K562 (cell line): ENCODE measurements around the gene PLEKHG5. TPM values are rescaled to one million over a fixed set of nuclear protein-coding genes. Genes with fewer than 3 reads are reported as not detected.

Experiments
- CBX3 ChIP-seq, 2 experiments: IDR thresholded peaks; 1 replicate in 1 of 2; 2 replicates in 1 of 2; pipeline ENCODE4 v1.6.1; 2012; ENCODE audit warnings: inconsistent platforms in 2 of 2, low read length in 2 of 2, borderline replicate concordance in 1 of 2, control low read depth in 1 of 2
- KLF16 ChIP-seq: IDR thresholded peaks from 2 replicates; pipeline ENCODE4 v1.6.1; 2016; ENCODE audit warnings: antibody characterized with exemption
- MAZ ChIP-seq, 2 experiments: fragments of 450-650 bp in 1 of 2; sonication (generic) in 1 of 2; formaldehyde crosslinking; IDR thresholded peaks in 1 of 2; conservative IDR thresholded peaks in 1 of 2; 2 replicates each; pipeline versions ENCODE4 v1.4.0 to v1.5.0; 2020; ENCODE audit warnings: mild to moderate bottlenecking in 1 of 2, missing genetic modification reagents in 1 of 2
- SREBF1 ChIP-seq: fragments of 150-350 bp; IDR thresholded peaks from 2 replicates; pipeline ENCODE4 v1.6.1; 2014; ENCODE audit warnings: antibody characterized with exemption, low read depth, low read length, borderline replicate concordance
- YY1 ChIP-seq, 3 experiments: IDR thresholded peaks; 2 replicates each; pipeline ENCODE4 v1.6.1; 2011; ENCODE audit warnings: low read length in 2 of 3, mild to moderate bottlenecking in 2 of 3, moderate library complexity in 2 of 3, borderline replicate concordance in 1 of 3, control low read depth in 1 of 3, low read depth in 1 of 3; ENCODE audit not compliant: insufficient read depth in 3 of 3, insufficient replicate concordance in 2 of 3, control insufficient read depth in 1 of 3, insufficient read length in 1 of 3; ENCODE audit errors: extremely low read depth in 1 of 3
- ZBTB2 ChIP-seq: fragments of 450-650 bp; IDR thresholded peaks from 2 replicates; pipeline ENCODE4 v1.6.1; 2016; ENCODE audit warnings: antibody characterized with exemption
- polyA plus RNA-seq, 8 experiments: library from polyadenylated mRNA; depleted of rRNA in 4 of 8; stranded (reverse) in 5 of 8; unstranded in 3 of 8; fragments of >200 nt; fragmentation: Nextera tagmentation in 2 of 8; fragmentation: Illumina TruSeq in 1 of 8; extraction: Ambion mirVana in 2 of 8; extraction: Trizol in 1 of 8; gene quantifications; 2 replicates each; pipeline versions ENCODE4 v1.2.1 to v1.2.3, GENCODE V29; 2011 to 2014; ENCODE audit warnings: inconsistent platforms in 1 of 8, missing spikeins in 1 of 8
- total RNA-seq, 7 experiments: library from RNA; depleted of rRNA in 6 of 7; stranded (reverse); fragments of >200 nt in 6 of 7; fragmentation: Illumina TruSeq in 2 of 7; extraction: Trizol in 2 of 7; gene quantifications; 2 replicates each; pipeline versions ENCODE4 v1.2.1 to v1.2.3, GENCODE V29; 2011 to 2021; ENCODE audit warnings: low replicate concordance in 1 of 7
- TF ChIP-seq, protein P1 (sequence below), 3 experiments: IDR thresholded peaks in 2 of 3; conservative IDR thresholded peaks in 1 of 3; 2 replicates each; pipeline ENCODE4 v1.5.1; 2011 to 2012; ENCODE audit warnings: low read length in 3 of 3, mild to moderate bottlenecking in 3 of 3, control low read depth in 2 of 3, improper control_type of control experiment in 1 of 3, inconsistent platforms in 1 of 3, low read depth in 1 of 3, mixed read lengths in 1 of 3, moderate library complexity in 1 of 3; ENCODE audit not compliant: insufficient read depth in 2 of 3
- TF ChIP-seq, protein P2 (sequence below): sonication (generic); IDR thresholded peaks from 2 replicates; pipeline ENCODE4 v1.6.1; 2016
- TF ChIP-seq, protein P3 (sequence below), 2 experiments: fragments of 250-450 bp in 1 of 2; fragments of 450-650 bp in 1 of 2; sonication (Bioruptor Pico) in 1 of 2; IDR thresholded peaks; 2 replicates each; pipeline versions ENCODE4 v1.6.1 to v1.8.0; 2016 to 2021; ENCODE audit warnings: mild to moderate bottlenecking in 2 of 2, moderate library complexity in 2 of 2, missing compliant biosample characterization in 1 of 2, missing genetic modification characterization in 1 of 2
- TF ChIP-seq, protein P4 (sequence below), 2 experiments: fragments of 450-650 bp in 1 of 2; IDR thresholded peaks; 2 replicates each; pipeline ENCODE4 v1.6.1; 2011 to 2017; ENCODE audit warnings: low read depth in 2 of 2, antibody characterized with exemption in 1 of 2, borderline replicate concordance in 1 of 2, low read length in 1 of 2, mild to moderate bottlenecking in 1 of 2, mixed read lengths in 1 of 2; ENCODE audit not compliant: control insufficient read depth in 1 of 2
- TF ChIP-seq, protein P5 (sequence below): sonication (generic); formaldehyde crosslinking; IDR thresholded peaks from 2 replicates; pipeline ENCODE4 v1.8.0; 2022; ENCODE audit warnings: mild to moderate bottlenecking, missing genetic modification reagents

Gene PLEKHG5
- total and polyA plus RNA-seq, 9 of the 15 experiments (the other 6 are each of a cell fraction or from before 2014, with no cell fraction given): 0.04 to 0.29 (median 0.09) TPM; not detected in 3

DNA sequence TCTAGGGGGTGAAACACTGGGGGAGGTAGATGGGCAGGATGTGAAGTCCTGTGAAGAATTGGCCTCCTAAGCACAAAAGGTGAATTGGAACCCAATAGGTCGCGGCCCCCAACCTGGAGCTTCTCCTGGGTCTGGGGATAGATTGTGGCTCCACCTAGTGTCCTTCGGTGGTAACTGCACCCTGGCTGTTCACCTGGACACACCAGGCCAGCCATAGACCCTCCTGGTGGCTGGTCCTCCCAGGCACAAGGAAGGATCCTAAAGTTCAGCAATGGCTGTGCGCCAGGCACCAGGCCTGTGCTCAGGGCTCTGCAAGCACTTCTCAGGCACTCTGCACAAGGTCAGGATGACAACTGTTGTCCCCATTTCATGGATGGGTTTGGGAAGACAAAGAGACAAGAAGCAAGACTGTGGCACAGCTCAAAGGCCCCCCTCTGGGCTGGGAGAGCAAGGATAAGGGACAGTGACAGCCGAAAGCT, 53.4 kb downstream of the PLEKHG5 start (continued):
- TF ChIP-seq YY1 (IDR thresholded peaks at IDR 0.05; ENCODE audit: borderline replicate concordance in 1 of 3, control insufficient read depth in 1 of 3, extremely low read depth in 1 of 3, insufficient read depth in 3 of 3, insufficient read length in 1 of 3, insufficient replicate concordance in 2 of 3, low read depth in 1 of 3, low read length in 2 of 3): peak in 1 of 3 experiments; percentile 15
- TF ChIP-seq, protein P1, sequence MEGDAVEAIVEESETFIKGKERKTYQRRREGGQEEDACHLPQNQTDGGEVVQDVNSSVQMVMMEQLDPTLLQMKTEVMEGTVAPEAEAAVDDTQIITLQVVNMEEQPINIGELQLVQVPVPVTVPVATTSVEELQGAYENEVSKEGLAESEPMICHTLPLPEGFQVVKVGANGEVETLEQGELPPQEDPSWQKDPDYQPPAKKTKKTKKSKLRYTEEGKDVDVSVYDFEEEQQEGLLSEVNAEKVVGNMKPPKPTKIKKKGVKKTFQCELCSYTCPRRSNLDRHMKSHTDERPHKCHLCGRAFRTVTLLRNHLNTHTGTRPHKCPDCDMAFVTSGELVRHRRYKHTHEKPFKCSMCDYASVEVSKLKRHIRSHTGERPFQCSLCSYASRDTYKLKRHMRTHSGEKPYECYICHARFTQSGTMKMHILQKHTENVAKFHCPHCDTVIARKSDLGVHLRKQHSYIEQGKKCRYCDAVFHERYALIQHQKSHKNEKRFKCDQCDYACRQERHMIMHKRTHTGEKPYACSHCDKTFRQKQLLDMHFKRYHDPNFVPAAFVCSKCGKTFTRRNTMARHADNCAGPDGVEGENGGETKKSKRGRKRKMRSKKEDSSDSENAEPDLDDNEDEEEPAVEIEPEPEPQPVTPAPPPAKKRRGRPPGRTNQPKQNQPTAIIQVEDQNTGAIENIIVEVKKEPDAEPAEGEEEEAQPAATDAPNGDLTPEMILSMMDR (IDR thresholded peaks at IDR 0.05 in 2 of 3, conservative IDR thresholded peaks at IDR 0.05 in 1 of 3; ENCODE audit: insufficient read depth in 2 of 3, low read depth in 1 of 3, low read length in 3 of 3): peak; percentile 96 to 98 (median 96)
- 0 out of 2 replicates have a peak, but pooled peaks have one; percentile 14 for TF ChIP-seq ZBTB2
- TF ChIP-seq, protein P2, sequence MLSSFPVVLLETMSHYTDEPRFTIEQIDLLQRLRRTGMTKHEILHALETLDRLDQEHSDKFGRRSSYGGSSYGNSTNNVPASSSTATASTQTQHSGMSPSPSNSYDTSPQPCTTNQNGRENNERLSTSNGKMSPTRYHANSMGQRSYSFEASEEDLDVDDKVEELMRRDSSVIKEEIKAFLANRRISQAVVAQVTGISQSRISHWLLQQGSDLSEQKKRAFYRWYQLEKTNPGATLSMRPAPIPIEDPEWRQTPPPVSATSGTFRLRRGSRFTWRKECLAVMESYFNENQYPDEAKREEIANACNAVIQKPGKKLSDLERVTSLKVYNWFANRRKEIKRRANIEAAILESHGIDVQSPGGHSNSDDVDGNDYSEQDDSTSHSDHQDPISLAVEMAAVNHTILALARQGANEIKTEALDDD: no peak
- TF ChIP-seq KLF16: peak; percentile 70; the same call in 1 of the 2 replicates
- TF ChIP-seq CBX3 (IDR thresholded peaks at IDR 0.05; ENCODE audit: borderline replicate concordance in 1 of 2, low read length in 2 of 2): 0 out of 3 replicates have a peak, but pooled peaks of 1 of the 2 experiments have one; percentile 13
- TF ChIP-seq, protein P3, sequence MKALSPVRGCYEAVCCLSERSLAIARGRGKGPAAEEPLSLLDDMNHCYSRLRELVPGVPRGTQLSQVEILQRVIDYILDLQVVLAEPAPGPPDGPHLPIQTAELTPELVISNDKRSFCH (CRISPR knock-in tag; IDR thresholded peaks at IDR 0.05): no peak
- TF ChIP-seq, protein P3 (tag; IDR thresholded peaks at IDR 0.05): 0 out of 2 replicates have a peak, but pooled peaks have one; percentile 41
- peak; percentile 52 to 53; a peak in 2 of 4 replicates for TF ChIP-seq MAZ (CRISPR knock-in tag; conservative IDR thresholded peaks at IDR 0.05 in 1 of 2, IDR thresholded peaks at IDR 0.05 in 1 of 2)
- TF ChIP-seq, protein P4, sequence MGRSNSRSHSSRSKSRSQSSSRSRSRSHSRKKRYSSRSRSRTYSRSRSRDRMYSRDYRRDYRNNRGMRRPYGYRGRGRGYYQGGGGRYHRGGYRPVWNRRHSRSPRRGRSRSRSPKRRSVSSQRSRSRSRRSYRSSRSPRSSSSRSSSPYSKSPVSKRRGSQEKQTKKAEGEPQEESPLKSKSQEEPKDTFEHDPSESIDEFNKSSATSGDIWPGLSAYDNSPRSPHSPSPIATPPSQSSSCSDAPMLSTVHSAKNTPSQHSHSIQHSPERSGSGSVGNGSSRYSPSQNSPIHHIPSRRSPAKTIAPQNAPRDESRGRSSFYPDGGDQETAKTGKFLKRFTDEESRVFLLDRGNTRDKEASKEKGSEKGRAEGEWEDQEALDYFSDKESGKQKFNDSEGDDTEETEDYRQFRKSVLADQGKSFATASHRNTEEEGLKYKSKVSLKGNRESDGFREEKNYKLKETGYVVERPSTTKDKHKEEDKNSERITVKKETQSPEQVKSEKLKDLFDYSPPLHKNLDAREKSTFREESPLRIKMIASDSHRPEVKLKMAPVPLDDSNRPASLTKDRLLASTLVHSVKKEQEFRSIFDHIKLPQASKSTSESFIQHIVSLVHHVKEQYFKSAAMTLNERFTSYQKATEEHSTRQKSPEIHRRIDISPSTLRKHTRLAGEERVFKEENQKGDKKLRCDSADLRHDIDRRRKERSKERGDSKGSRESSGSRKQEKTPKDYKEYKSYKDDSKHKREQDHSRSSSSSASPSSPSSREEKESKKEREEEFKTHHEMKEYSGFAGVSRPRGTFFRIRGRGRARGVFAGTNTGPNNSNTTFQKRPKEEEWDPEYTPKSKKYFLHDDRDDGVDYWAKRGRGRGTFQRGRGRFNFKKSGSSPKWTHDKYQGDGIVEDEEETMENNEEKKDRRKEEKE (IDR thresholded peaks at IDR 0.05; ENCODE audit: borderline replicate concordance in 1 of 2, control insufficient read depth in 1 of 2, low read depth in 2 of 2, low read length in 1 of 2): no peak
- no peak for TF ChIP-seq SREBF1
- TF ChIP-seq, protein P5, sequence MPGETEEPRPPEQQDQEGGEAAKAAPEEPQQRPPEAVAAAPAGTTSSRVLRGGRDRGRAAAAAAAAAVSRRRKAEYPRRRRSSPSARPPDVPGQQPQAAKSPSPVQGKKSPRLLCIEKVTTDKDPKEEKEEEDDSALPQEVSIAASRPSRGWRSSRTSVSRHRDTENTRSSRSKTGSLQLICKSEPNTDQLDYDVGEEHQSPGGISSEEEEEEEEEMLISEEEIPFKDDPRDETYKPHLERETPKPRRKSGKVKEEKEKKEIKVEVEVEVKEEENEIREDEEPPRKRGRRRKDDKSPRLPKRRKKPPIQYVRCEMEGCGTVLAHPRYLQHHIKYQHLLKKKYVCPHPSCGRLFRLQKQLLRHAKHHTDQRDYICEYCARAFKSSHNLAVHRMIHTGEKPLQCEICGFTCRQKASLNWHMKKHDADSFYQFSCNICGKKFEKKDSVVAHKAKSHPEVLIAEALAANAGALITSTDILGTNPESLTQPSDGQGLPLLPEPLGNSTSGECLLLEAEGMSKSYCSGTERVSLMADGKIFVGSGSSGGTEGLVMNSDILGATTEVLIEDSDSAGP (CRISPR knock-in tag): 0 out of 2 replicates have a peak, but pooled peaks have one; percentile 50
